HepG2 (cell line): Measurements from ENCODE around the gene CELF2. TPM values are rescaled to one million over a fixed set of nuclear protein-coding genes. Genes with fewer than 3 reads are reported as not detected.

ENCODE experiments used
- ATAC-seq: fragments of 200-7000 bp; cut with Tn5 transposase; 3 replicates; pipeline ENCODE4 v1.9.1; 2020; ENCODE audit warnings: mild to moderate bottlenecking, moderate library complexity
- BruUV-seq: library from RNA; stranded (reverse); fragments of 400-500 nt; replicated peaks from 2 replicates; lab custom pipeline; 2021; lab: Mats Ljungman, UMichigan
- CTCF ChIA-PET: fragments of 300-600 bp; formaldehyde crosslinking; extraction: SDS; loops from one replicate; lab custom pipeline; 2021; ENCODE audit warnings: low total read pairs, inconsistent platforms, low intra/inter-chr PET ratio; lab: Yijun Ruan, JAX
- POLR2A ChIA-PET: fragments of 350-600 bp; sonication (Branson Sonifier 250); formaldehyde crosslinking; loops from one replicate; lab custom pipeline; 2020; ENCODE audit warnings: antibody characterized with exemption, inconsistent platforms; lab: Yijun Ruan, JAX
- DNase-seq: peaks from one replicate; pipeline ENCODE4 v3.0.0-alpha.2; 2015; ENCODE audit warnings: low spot score
- FAIRE-seq: peaks from 3 replicates; lab custom pipeline; 2011; peaks lifted over from hg19 to GRCh38; lab: Jason Lieb, UNC
- H2AFZ ChIP-seq: one replicate; pipeline ENCODE4 v1.6.1; 2011; ENCODE audit warnings: low read length, inconsistent platforms
- H3K27ac ChIP-seq: fragments of 300-600 bp; 3 replicates; pipeline ENCODE4 v1.8.0; 2011; ENCODE audit warnings: mixed run types, mild to moderate bottlenecking, mixed read lengths, low read length, inconsistent platforms; ENCODE audit not compliant: insufficient read depth; ENCODE audit errors: extremely low read length
- H3K27me3 ChIP-seq, 2 experiments: fragments of 200-600 bp in 1 of 2; 2 replicates in 1 of 2; 3 replicates in 1 of 2; pipeline versions ENCODE4 v1.6.0 to v1.8.0; 2011; ENCODE audit warnings: low read length in 2 of 2, mild to moderate bottlenecking in 2 of 2, moderate library complexity in 2 of 2, inconsistent platforms in 1 of 2; ENCODE audit not compliant: insufficient read depth in 2 of 2, control insufficient read depth in 1 of 2
- H3K36me3 ChIP-seq, 2 experiments: fragments of 200-600 bp in 1 of 2; replicated peaks in 1 of 2; 2 replicates in 1 of 2; 3 replicates in 1 of 2; pipeline versions ENCODE4 v1.5.1 to v1.8.0; 2011; ENCODE audit warnings: low read length in 2 of 2, inconsistent platforms in 1 of 2; ENCODE audit not compliant: insufficient read depth in 2 of 2, control insufficient read depth in 1 of 2
- H3K4me1 ChIP-seq: 2 replicates; pipeline ENCODE4 v1.5.1; 2012; ENCODE audit warnings: low read length, inconsistent platforms; ENCODE audit not compliant: insufficient read depth
- H3K4me2 ChIP-seq: 2 replicates; pipeline ENCODE4 v1.6.0; 2011; ENCODE audit warnings: low read depth, low read length, inconsistent platforms
- H3K4me3 ChIP-seq, 3 experiments: fragments of 200-600 bp in 1 of 3; sonication (generic), shearing (Covaris generic) in 1 of 3; replicated peaks in 1 of 3; 2 replicates each; pipeline ENCODE4 v1.5.1; 2011 to 2016; ENCODE audit warnings: low read length in 3 of 3, inconsistent platforms in 2 of 3, low read depth in 2 of 3, mild to moderate bottlenecking in 2 of 3, control low read depth in 1 of 3, mixed read lengths in 1 of 3; ENCODE audit not compliant: insufficient read depth in 1 of 3
- H3K79me2 ChIP-seq: one replicate; pipeline ENCODE4 v1.6.1; 2011; ENCODE audit warnings: low read length, inconsistent platforms; ENCODE audit not compliant: insufficient read depth
- H3K9ac ChIP-seq: 2 replicates; pipeline ENCODE4 v1.6.0; 2011; ENCODE audit warnings: mild to moderate bottlenecking, low read depth, low read length, inconsistent platforms; ENCODE audit not compliant: insufficient read depth
- H3K9me3 ChIP-seq: 2 replicates; pipeline ENCODE4 v1.5.1; 2012; ENCODE audit warnings: mild to moderate bottlenecking, low read length
- H4K20me1 ChIP-seq: 2 replicates; pipeline ENCODE4 v1.6.0; 2011; ENCODE audit warnings: inconsistent platforms, mild to moderate bottlenecking, low read length, moderate library complexity; ENCODE audit not compliant: insufficient read depth
- MEIS2 ChIP-seq: sonication (generic); formaldehyde crosslinking; IDR thresholded peaks from 2 replicates; pipeline ENCODE4 v1.9.0; 2021; ENCODE audit warnings: mild to moderate bottlenecking, missing genetic modification reagents
- SALL1 ChIP-seq: sonication (generic); formaldehyde crosslinking; IDR thresholded peaks from 2 replicates; pipeline ENCODE4 v1.8.0; 2022; ENCODE audit warnings: mild to moderate bottlenecking, missing genetic modification reagents
- SMAD9 ChIP-seq: sonication (generic); formaldehyde crosslinking; IDR thresholded peaks from 2 replicates; pipeline ENCODE4 v1.5.1; 2020; ENCODE audit warnings: mild to moderate bottlenecking, missing genetic modification reagents
- ZNF3 ChIP-seq: IDR thresholded peaks from 2 replicates; pipeline ENCODE4 v1.7.0; 2017; ENCODE audit warnings: inconsistent platforms
- ZNF720 ChIP-seq: sonication (generic); formaldehyde crosslinking; IDR thresholded peaks from 2 replicates; pipeline ENCODE4 v1.4.0; 2020; ENCODE audit warnings: missing genetic modification reagents
- ZNF746 ChIP-seq: sonication (generic); formaldehyde crosslinking; IDR thresholded peaks from 2 replicates; pipeline ENCODE4 v1.8.0; 2022; ENCODE audit warnings: mild to moderate bottlenecking, missing genetic modification reagents
- WGBS: methylation state at CpG from one replicate; pipeline ENCODE4 v1.1.6; 2017; ENCODE audit warnings: low lambda C conversion rate; 5-methylcytosine and 5-hydroxymethylcytosine counted together
- in situ Hi-C: cut with HindIII; loops from 2 replicates; pipeline ENCODE4 v1.10.0; 2017; ENCODE audit warnings: low pct_unique_long_range_greater_than_20kb; ENCODE audit not compliant: extremely low pct_ligation_motif_present
- intact Hi-C: fragments of 100-400 bp; cut with micrococcal nuclease; formaldehyde crosslinking; loops from one replicate; pipeline ENCODE4 v1.10.0; 2022; ENCODE audit not compliant: unreplicated experiment
- polyA plus RNA-seq, 8 experiments: library from polyadenylated mRNA; depleted of rRNA in 3 of 8; stranded (reverse) in 7 of 8; unstranded in 1 of 8; fragments of >200 nt; fragmentation: Illumina TruSeq in 4 of 8; extraction: Trizol in 4 of 8; gene quantifications; 2 replicates each; pipeline versions ENCODE4 v1.2.1 to v1.2.3, GENCODE V29; 2011 to 2016; ENCODE audit warnings: low read depth in 4 of 8, missing spikeins in 1 of 8, mixed read lengths in 1 of 8; ENCODE audit not compliant: insufficient read depth in 1 of 8
- total RNA-seq, 5 experiments: library from RNA; depleted of rRNA; stranded (reverse); fragments of >200 nt; fragmentation: Illumina TruSeq; extraction: Trizol; gene quantifications; 2 replicates each; pipeline ENCODE4 v1.2.3, GENCODE V29; 2016; ENCODE audit warnings: low read depth in 1 of 5
- TF ChIP-seq, protein P1 (sequence below): sonication (generic); formaldehyde crosslinking; IDR thresholded peaks from 2 replicates; pipeline ENCODE4 v1.5.1; 2020; ENCODE audit warnings: missing genetic modification reagents, mild to moderate bottlenecking, borderline replicate concordance
- TF ChIP-seq, protein P2 (sequence below): sonication (generic); formaldehyde crosslinking; IDR thresholded peaks from 2 replicates; pipeline ENCODE4 v1.4.0; 2020; ENCODE audit warnings: missing genetic modification reagents
- TF ChIP-seq, protein P3 (sequence below): sonication (generic); formaldehyde crosslinking; IDR thresholded peaks from 2 replicates; pipeline ENCODE4 v1.4.0; 2020; ENCODE audit warnings: missing genetic modification reagents

CELF2 gene
- total and polyA plus RNA-seq, 2 of the 13 experiments (the other 11 are each of a cell fraction or from before 2014, with no cell fraction given), result not detected

DNA sequence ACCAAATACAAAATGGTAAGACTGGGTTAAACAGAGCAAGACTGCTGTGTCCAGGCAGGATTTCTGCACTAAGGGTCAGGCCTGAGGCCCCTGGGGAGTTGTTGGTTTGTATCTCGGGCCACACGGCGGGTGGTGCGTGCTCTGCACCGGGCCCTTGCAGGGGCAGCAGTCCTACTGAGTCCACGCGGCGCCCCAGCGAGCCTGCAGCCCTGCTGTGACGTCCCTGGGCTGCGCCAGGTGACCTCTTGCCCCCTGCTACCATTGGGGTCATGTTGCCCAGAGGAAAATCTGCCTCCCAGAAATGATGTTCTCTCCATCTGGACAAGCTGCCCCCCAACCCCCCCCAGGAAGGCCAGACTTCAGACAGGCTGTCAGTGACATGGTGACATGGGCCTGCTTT is 281.5 kb downstream of the CELF2 start:
- no CpG with 5 or more reads among the region's 11 CpGs for whole genome bisulfite sequencing
- Histone ChIP-seq H3K27ac (no peak overlapping the region), H3K79me2 (no peaks in the 10 kb centered on the region), H4K20me1 (no peaks in the 10 kb centered on the region), H2AFZ (no peak overlapping the region), H3K36me3 (no peaks in the 10 kb centered on the region), H3K9me3 (no peaks in the 10 kb centered on the region), H3K4me2 (no peak overlapping the region), H3K4me3 (no peak overlapping the region), H3K9ac (no peak overlapping the region), H3K4me1 (no peaks in the 10 kb centered on the region), H3K27me3 (peaks cover 2 to 64% of the 10 kb centered on the region in 2 experiments; a peak in 4 of 5 replicates)
- TF ChIP-seq MEIS2 (CRISPR knock-in tag), result no peak
- TF ChIP-seq ZNF720 (CRISPR knock-in tag), result no peak
- TF ChIP-seq ZNF3 (CRISPR knock-in tag), result no peak
- no peak for TF ChIP-seq SALL1 (CRISPR knock-in tag)
- TF ChIP-seq, protein P1, sequence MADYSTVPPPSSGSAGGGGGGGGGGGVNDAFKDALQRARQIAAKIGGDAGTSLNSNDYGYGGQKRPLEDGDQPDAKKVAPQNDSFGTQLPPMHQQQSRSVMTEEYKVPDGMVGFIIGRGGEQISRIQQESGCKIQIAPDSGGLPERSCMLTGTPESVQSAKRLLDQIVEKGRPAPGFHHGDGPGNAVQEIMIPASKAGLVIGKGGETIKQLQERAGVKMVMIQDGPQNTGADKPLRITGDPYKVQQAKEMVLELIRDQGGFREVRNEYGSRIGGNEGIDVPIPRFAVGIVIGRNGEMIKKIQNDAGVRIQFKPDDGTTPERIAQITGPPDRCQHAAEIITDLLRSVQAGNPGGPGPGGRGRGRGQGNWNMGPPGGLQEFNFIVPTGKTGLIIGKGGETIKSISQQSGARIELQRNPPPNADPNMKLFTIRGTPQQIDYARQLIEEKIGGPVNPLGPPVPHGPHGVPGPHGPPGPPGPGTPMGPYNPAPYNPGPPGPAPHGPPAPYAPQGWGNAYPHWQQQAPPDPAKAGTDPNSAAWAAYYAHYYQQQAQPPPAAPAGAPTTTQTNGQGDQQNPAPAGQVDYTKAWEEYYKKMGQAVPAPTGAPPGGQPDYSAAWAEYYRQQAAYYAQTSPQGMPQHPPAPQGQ, result no peak
- TF ChIP-seq SMAD9 (CRISPR knock-in tag), result no peak
- TF ChIP-seq, protein P2, sequence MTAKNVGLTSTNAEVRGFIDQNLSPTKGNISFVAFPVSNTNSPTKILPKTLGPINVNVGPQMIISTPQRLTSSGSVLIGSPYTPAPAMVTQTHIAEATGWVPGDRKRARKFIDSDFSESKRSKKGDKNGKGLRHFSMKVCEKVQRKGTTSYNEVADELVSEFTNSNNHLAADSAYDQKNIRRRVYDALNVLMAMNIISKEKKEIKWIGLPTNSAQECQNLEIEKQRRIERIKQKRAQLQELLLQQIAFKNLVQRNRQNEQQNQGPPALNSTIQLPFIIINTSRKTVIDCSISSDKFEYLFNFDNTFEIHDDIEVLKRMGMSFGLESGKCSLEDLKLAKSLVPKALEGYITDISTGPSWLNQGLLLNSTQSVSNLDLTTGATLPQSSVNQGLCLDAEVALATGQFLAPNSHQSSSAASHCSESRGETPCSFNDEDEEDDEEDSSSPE (CRISPR knock-in tag), result no peak
- TF ChIP-seq ZNF746 (CRISPR knock-in tag), result no peak
- TF ChIP-seq, protein P3, sequence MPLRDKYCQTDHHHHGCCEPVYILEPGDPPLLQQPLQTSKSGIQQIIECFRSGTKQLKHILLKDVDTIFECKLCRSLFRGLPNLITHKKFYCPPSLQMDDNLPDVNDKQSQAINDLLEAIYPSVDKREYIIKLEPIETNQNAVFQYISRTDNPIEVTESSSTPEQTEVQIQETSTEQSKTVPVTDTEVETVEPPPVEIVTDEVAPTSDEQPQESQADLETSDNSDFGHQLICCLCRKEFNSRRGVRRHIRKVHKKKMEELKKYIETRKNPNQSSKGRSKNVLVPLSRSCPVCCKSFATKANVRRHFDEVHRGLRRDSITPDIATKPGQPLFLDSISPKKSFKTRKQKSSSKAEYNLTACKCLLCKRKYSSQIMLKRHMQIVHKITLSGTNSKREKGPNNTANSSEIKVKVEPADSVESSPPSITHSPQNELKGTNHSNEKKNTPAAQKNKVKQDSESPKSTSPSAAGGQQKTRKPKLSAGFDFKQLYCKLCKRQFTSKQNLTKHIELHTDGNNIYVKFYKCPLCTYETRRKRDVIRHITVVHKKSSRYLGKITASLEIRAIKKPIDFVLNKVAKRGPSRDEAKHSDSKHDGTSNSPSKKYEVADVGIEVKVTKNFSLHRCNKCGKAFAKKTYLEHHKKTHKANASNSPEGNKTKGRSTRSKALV (CRISPR knock-in tag), result no peak
- ChIA-PET CTCF (no interaction called here), POLR2A (no interaction called here)
- ATAC-seq, result no peak
- intact Hi-C loops, result no loop called here
- no peak for DNase-seq
- FAIRE-seq, result no peak
- BruUV-seq, result no TSS peak
- in situ Hi-C loops, result no loop called here
